HepG2 (cell line): ENCODE results near the gene TMEM108.

Experiments
- CBX5 ChIP-seq: sonication (generic); formaldehyde crosslinking; IDR thresholded peaks from 2 replicates; pipeline ENCODE4 v1.4.0; 2020; ENCODE audit warnings: missing genetic modification reagents, borderline replicate concordance
- CTCF ChIP-seq: sonication (generic); formaldehyde crosslinking; IDR thresholded peaks from 2 replicates; pipeline ENCODE4 v1.5.0; 2020; ENCODE audit warnings: mild to moderate bottlenecking, missing genetic modification reagents, moderate library complexity
- EP300 ChIP-seq, 3 experiments: sonication (generic) in 1 of 3; formaldehyde crosslinking in 1 of 3; IDR thresholded peaks; 2 replicates each; pipeline versions ENCODE4 v1.5.1 to v1.6.1; 2011 to 2020; ENCODE audit warnings: low read depth in 2 of 3, low read length in 2 of 3, borderline replicate concordance in 1 of 3, improper control_type of control experiment in 1 of 3, mild to moderate bottlenecking in 1 of 3, missing genetic modification reagents in 1 of 3, moderate library complexity in 1 of 3
- ETV6 ChIP-seq: sonication (generic); formaldehyde crosslinking; conservative IDR thresholded peaks from 2 replicates; pipeline ENCODE4 v1.4.0; 2020; ENCODE audit warnings: missing genetic modification reagents
- ISL2 ChIP-seq: sonication (generic); formaldehyde crosslinking; IDR thresholded peaks from 2 replicates; pipeline ENCODE4 v1.5.0; 2020; ENCODE audit warnings: missing genetic modification reagents
- SOX6 ChIP-seq, 2 experiments: fragments of 450-650 bp in 1 of 2; sonication (generic) in 1 of 2; formaldehyde crosslinking in 1 of 2; IDR thresholded peaks; 2 replicates each; pipeline versions ENCODE4 v1.4.0 to v1.6.1; 2017 to 2020; ENCODE audit warnings: antibody characterized with exemption in 1 of 2, mild to moderate bottlenecking in 1 of 2, missing genetic modification reagents in 1 of 2
- SP2 ChIP-seq: sonication (generic); formaldehyde crosslinking; IDR thresholded peaks from 2 replicates; pipeline ENCODE4 v1.5.1; 2020; ENCODE audit warnings: mild to moderate bottlenecking, missing genetic modification reagents
- ZNF329 ChIP-seq: sonication (generic); formaldehyde crosslinking; IDR thresholded peaks from 2 replicates; pipeline ENCODE4 v1.9.0; 2021; ENCODE audit warnings: low read depth, mild to moderate bottlenecking, missing genetic modification reagents

DNA sequence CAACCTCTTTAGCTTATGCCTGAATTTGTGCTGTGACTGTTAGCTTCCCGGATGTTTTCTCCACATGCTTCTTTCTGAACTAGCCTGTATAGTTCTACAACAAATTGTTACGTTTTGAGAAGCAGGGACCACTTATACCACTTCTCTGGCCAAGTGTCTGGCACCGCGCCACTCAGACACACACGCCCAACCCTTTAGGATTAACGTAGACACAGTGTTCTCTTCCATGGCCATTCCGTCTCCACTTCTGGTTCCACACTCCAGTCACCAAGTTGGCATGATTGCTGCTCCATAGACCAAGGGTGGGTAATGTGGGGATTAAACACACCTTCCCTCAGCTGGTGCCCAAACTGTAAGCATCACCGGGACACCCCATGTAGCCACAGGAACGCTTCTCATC lies 755 bp upstream of the TMEM108 start:
- TF ChIP-seq ZNF329 (CRISPR knock-in tag), result no peak
- no peak for TF ChIP-seq SP2 (CRISPR knock-in tag)
- no peak for TF ChIP-seq CBX5
- no peak for TF ChIP-seq ETV6 (CRISPR knock-in tag)
- TF ChIP-seq CTCF, result no peak
- TF ChIP-seq ISL2 (CRISPR knock-in tag), result no peak
- no peak for TF ChIP-seq SOX6 (IDR thresholded peaks at IDR 0.05)
- TF ChIP-seq SOX6 (CRISPR knock-in tag; IDR thresholded peaks at IDR 0.05), result no peak
- TF ChIP-seq EP300 (IDR thresholded peaks at IDR 0.05; ENCODE audit: low read depth in 2 of 2, low read length in 2 of 2), result no peak
- TF ChIP-seq EP300 (CRISPR knock-in tag; IDR thresholded peaks at IDR 0.05; ENCODE audit: borderline replicate concordance), result no peak
